Uterus (tissue), 4 donors: ENCODE results near the gene PRRC2A. TPM values are rescaled to one million over a fixed set of nuclear protein-coding genes. Genes with fewer than 3 reads are reported as not detected.
A peak's percentile ranks its signal among the peaks of the same experiment; 100 is the strongest.

Source experiments
- DNase-seq, 2 donors: peaks; one replicate each; pipeline ENCODE4 v3.0.0-alpha.2; 2019 to 2020
- H3K27ac ChIP-seq, 2 donors: fragments of 200-600 bp; sonication (generic); 1 replicate in 1 of 2; 2 replicates in 1 of 2; pipeline ENCODE4 v1.5.1; 2016 to 2018
- H3K27me3 ChIP-seq, 2 donors: fragments of 200-600 bp; sonication (generic); one replicate each; pipeline ENCODE4 v1.5.1; 2018 to 2019; ENCODE audit warnings: control low read depth in 1 of 2
- H3K36me3 ChIP-seq, 2 donors: fragments of 200-600 bp; sonication (generic); one replicate each; pipeline ENCODE4 v1.5.1; 2019; ENCODE audit warnings: control low read depth in 1 of 2
- H3K4me1 ChIP-seq, 2 donors: fragments of 200-600 bp; sonication (generic); one replicate each; pipeline ENCODE4 v1.5.1; 2018 to 2019; ENCODE audit warnings: control low read depth in 1 of 2
- H3K4me3 ChIP-seq, 2 donors: fragments of 200-600 bp; sonication (generic); 1 replicate in 1 of 2; 2 replicates in 1 of 2; pipeline ENCODE4 v1.5.1; 2018 to 2019; ENCODE audit warnings: mild to moderate bottlenecking in 1 of 2
- H3K9me3 ChIP-seq, 2 donors: fragments of 200-600 bp; sonication (generic); one replicate each; pipeline ENCODE4 v1.5.1; 2019; ENCODE audit warnings: control low read depth in 1 of 2
- POLR2A ChIP-seq, 2 donors: fragments of 450-650 bp; IDR thresholded peaks; one replicate each; pipeline ENCODE4 v1.6.1; 2016; ENCODE audit warnings: antibody characterized with exemption in 2 of 2, mild to moderate bottlenecking in 1 of 2, moderate library complexity in 1 of 2
- intact Hi-C: fragments of 100-400 bp; cut with DNase I; formaldehyde crosslinking; loops from one replicate; pipeline ENCODE4 v1.15.1; 2023; ENCODE audit warnings: low total_unique reads
- total RNA-seq, 4 donors: library from RNA; depleted of rRNA in 3 of 4; stranded (reverse); fragments of >200 nt in 3 of 4; gene quantifications; one replicate each; pipeline versions ENCODE4 v1.1.0 to v1.2.4, GENCODE V29; 2014 to 2023
- TF ChIP-seq, protein P1 (sequence below), 4 experiments: fragments of 200-600 bp in 2 of 4; fragments of 450-650 bp in 2 of 4; sonication (generic) in 2 of 4; IDR thresholded peaks; one replicate each; pipeline ENCODE4 v1.5.1; 2016 to 2019; ENCODE audit warnings: antibody characterized with exemption in 4 of 4, mild to moderate bottlenecking in 2 of 4, moderate library complexity in 1 of 4
- donor health status: DM: yes; HTN: yes; CAD: no.

Gene PRRC2A
- total RNA-seq, 4 donors from 2014 or later, result 35.4 to 218 (median 48.0) TPM

DNA sequence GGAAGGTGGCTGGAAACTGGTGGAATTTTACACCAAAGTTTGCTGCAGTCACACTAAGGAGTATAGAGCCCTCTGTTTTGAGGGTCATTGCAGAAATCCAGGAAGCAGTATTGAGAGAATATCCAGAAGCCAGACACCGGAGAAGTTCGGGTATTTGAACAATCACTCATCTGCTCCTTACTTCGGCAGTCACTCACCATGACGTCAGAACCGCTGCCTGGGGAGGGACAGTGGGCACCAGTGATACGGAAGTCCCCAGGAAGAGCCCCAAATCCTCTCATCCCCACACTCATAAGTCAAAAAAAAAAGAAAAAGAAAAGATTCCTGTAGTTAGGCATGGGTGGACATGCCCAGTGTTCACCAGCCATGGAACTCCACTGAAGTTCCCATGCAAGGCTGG is 56.4 kb downstream of the PRRC2A start:
- TF ChIP-seq POLR2A (IDR thresholded peaks at IDR 0.05), result no peak
- TF ChIP-seq, protein P1, sequence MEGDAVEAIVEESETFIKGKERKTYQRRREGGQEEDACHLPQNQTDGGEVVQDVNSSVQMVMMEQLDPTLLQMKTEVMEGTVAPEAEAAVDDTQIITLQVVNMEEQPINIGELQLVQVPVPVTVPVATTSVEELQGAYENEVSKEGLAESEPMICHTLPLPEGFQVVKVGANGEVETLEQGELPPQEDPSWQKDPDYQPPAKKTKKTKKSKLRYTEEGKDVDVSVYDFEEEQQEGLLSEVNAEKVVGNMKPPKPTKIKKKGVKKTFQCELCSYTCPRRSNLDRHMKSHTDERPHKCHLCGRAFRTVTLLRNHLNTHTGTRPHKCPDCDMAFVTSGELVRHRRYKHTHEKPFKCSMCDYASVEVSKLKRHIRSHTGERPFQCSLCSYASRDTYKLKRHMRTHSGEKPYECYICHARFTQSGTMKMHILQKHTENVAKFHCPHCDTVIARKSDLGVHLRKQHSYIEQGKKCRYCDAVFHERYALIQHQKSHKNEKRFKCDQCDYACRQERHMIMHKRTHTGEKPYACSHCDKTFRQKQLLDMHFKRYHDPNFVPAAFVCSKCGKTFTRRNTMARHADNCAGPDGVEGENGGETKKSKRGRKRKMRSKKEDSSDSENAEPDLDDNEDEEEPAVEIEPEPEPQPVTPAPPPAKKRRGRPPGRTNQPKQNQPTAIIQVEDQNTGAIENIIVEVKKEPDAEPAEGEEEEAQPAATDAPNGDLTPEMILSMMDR (IDR thresholded peaks at IDR 0.05), result no peak
- Histone ChIP-seq H3K4me1 (peaks cover 0 to 4% of the 10 kb centered on the region in 2 donors), H3K27ac (no peak overlapping the region), H3K4me3 (no peak overlapping the region), H3K36me3 (no peaks in the 10 kb centered on the region), H3K9me3 (no peaks in the 10 kb centered on the region), H3K27me3 (no peaks in the 10 kb centered on the region)
- DNase-seq, result no peak
- intact Hi-C loops, result no loop called here

DNA sequence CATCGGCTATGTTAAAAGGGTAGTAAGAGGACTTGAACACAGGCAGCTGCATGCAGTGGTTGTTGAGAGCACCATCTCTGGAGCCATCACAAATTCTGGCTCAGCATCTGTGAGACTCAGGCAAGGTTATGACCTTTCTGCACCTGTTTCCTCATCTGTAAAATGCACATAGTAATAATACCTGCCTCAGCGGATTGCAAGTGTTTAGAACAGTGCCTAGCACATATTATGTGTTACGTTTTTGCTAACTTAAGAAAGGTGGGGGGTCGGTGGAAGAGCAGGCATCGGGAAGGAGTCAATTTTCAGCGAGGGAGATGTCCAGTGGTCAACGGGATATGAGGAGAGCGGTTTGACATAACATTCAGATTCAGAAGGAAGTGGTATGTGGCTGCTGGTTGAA is 57.4 kb downstream of the PRRC2A start:
- H3K4me3 ChIP-seq, result no peak overlapping the region
- H3K27me3 ChIP-seq, result no peaks in the 10 kb centered on the region
- H3K4me1 ChIP-seq, result peaks cover 0 to 4% of the 10 kb centered on the region in 2 donors
- intact Hi-C loops, result no loop called here
- H3K27ac ChIP-seq, result no peak overlapping the region
- no peak for TF ChIP-seq POLR2A (IDR thresholded peaks at IDR 0.05)
- TF ChIP-seq, protein P1 (IDR thresholded peaks at IDR 0.05), result no peak
- no peak for DNase-seq
- H3K9me3 ChIP-seq, result no peaks in the 10 kb centered on the region
- H3K36me3 ChIP-seq, result no peaks in the 10 kb centered on the region

DNA sequence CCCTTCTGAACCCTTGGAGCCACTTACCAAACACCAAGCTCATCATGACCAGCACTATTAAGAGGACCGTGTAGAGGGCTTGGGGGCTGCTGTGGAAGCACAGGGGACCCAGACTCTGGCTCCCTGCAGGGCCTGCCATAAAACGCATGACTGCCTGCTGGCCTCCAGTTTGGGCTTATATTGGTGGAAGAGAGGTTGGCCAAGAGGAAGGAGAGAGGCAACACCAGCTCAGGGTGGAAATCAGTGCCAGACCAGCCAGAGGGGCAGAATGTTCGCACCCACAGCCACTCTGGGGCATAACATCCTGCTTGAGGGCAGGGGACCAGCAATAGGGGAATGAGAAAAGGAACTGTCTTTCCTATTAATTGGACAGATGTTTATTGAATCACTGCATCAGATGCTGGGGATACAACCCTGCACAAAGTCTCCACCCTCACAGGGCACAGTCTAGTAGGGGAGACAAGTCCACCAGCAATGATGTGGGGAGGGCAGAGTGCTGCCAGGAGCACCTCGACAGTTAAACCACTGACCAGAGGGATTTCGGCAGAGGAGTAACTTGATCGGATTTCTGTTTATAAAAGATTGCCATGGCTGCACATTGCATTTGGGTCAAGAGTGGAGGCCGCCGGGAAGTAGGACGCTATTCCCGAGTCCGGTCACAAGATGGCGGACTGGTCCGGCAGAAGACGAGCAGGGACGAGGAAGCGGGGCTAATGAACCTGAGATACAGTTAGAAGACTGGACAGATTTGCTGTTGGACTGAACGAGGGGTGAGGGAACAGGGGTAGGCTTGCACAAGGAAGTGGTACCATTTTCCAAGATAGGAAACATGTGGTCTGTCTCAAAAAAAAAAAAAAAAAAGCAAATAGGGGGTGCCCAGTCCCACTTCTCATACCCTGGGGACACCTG is 60.0 kb downstream of the PRRC2A start, which contains the start of gene LY6G5C:
Gene LY6G5C (minus strand): TSS at position 842 of the 909 bp plus-strand sequence. CDS start 694 bp downstream, at position 148.
- intact Hi-C loops, result loop anchor here (5.0 kb wide), 1 partner anchor 152 kb away; no protein-coding TSS in a partner anchor
- Histone ChIP-seq H3K4me1 (peaks cover 0 to 4% of the 10 kb centered on the region in 2 donors), H3K27me3 (no peaks in the 10 kb centered on the region), H3K27ac (peak within 1 kb of the TSS; percentile 71 to 88), H3K36me3 (no peaks in the 10 kb centered on the region), H3K4me3 (peak within 1 kb of the TSS; percentile 40 to 56), H3K9me3 (no peaks in the 10 kb centered on the region)
- DNase-seq, result peak; percentile 85 to 86
- TF ChIP-seq POLR2A (IDR thresholded peaks at IDR 0.05), result no peak
- TF ChIP-seq, protein P1 (IDR thresholded peaks at IDR 0.05), result peak; percentile 70 to 92 (median 82)

DNA sequence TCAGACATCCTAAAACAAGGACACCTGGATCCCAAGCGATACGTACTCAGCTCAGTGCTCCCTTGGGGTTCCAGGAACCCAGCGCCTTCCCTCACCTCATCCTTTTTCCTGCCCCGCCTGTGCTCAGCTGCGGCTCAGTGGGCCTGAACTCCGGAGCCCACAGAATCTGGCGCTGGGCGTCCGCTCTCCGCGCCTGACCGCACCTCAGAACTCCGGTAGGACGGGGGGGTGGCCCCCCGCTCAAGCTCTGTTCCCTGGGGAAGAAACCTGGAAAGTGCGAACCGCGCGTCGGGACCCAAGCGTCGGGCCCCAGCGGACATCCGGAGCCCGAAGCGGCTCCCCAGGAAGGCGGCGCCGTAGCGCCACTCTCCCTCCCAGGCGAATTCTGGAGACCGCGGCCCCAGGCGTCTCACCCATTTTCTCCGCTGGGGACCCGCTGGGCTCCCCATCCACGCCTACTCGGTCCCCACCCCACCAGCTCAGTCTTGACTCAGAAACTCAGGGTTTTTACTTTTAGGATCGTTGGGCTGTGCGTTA is 60.7 kb downstream of the PRRC2A start:
- intact Hi-C loops, result loop anchor here (5.0 kb wide), 1 partner anchor 151 kb away; no protein-coding TSS in a partner anchor
- Histone ChIP-seq H3K4me1 (peaks cover 0 to 4% of the 10 kb centered on the region in 2 donors), H3K4me3 (peak overlapping the region; percentile 40 to 56), H3K27ac (peak overlapping the region; percentile 71 to 88), H3K9me3 (no peaks in the 10 kb centered on the region), H3K36me3 (no peaks in the 10 kb centered on the region), H3K27me3 (no peaks in the 10 kb centered on the region)
- peak in 1 of 2 donors; percentile 57 for DNase-seq
- TF ChIP-seq, protein P1 (IDR thresholded peaks at IDR 0.05), result peak in 3 of 4 experiments; percentile 29 to 36 (median 36)
- peak in 1 of 2 donors; percentile 19 for TF ChIP-seq POLR2A (IDR thresholded peaks at IDR 0.05)
